HG02610 (cell line): Measurements from ENCODE around the gene CYTH1.

Experiments used
- ATAC-seq: cut with Tn5 transposase; IDR thresholded peaks from one replicate; pipeline ENCODE4 v1.9.1; 2021; ENCODE audit warnings: mild to moderate bottlenecking, moderate library complexity; ENCODE audit not compliant: unreplicated experiment

Gene CYTH1

DNA sequence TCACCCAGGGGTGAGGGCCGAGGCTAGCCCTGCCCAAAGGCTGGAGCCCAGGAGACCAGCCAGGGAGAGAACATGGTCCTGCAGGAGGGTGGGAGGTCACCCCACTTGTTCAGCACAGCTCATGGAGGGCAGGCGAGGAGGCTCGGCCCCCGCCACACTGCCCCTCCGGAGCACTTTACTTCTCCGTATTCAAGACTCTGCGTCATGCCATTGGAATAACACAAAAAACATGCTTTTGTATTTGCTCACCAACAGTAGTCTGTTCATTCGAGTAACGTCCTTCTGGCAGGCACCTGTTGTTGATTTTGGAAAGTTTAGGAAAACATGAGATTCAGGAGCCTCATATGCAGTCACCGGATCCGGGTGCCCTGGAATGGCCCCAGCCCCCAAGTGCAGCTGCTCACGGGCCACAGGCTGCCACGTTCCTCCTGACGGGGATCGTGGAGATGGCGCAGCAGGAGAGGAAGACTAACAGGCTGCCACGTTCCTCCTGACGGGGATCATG is 123.7 kb downstream of the CYTH1 start:
- ATAC-seq, result no peak

DNA sequence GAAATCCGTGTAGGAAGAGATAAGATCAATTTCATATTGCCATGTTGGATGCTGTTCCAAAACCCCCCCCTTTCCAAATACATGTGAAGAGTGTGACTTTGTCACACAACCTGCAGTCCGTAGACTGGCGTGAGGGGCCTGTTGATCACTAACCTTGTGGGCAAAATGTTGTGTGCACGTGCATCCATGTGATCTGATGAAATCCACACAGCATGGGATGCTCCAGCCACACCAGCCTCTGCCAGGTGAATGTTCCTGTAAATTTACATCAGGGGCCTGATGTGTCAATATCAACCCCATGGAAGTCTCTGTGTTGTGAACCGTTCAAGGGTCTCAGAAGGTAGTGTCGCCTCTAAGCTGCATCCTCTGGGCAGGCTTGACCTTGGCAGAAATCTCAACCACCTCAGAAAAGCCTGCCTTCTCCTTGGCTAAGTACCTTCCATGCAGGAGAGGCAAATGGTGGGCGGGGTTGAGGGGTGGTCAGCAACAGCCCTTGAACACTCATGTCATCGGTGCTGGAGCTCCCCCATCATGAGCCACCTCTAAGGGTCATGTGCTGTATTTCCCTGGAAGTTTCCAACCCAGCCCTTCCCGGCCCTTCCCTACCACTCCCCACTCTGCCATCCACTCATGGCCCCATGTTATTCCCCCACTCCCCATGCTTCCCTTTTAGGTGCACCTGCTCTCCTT is 126.7 kb downstream of the CYTH1 start:
- ATAC-seq, result no peak

- no peak for ATAC-seq
Measured at GRCh38 chr17:78654325-78654724, 127.7 kb downstream of the CYTH1 start.

DNA sequence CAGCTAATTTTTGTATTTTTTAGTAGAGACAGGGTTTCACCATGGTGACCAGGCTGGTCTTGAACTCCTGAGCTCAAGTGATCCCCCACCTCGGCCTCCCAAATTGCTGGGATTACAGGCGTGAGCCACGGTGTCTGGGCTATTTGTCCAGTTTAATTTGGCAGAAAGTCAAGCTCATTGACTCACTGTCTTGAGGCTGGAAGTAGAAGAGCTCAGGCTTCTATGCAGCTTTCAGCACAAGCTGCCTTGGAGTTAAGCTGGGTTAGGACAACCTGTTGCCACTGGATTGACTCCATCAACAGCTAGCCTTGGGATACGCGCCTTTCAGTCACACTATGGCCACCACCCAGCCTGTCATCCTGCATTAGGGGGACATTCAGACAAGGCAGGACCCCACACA is 128.7 kb downstream of the CYTH1 start:
- ATAC-seq, result no peak

DNA sequence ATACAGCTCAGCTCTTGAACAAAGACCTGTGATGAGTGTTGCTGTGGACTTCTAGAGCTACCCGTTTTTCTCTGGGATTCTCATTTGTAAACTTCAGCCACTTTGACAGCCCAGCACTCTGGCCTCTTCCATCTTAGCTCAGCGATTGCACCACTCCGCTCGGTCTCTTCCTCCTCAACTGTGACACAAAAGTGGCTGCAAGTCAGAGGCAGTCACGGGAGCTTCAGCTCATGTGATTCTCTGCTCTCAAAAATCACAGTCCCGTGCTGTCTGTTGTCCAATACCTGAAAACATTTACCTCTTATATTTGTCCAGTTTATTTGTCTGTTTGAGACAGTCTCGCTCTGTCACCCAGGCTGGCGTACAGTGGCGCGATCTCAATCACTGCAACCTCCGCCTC is 129.2 kb downstream of the CYTH1 start:
- no peak for ATAC-seq

DNA sequence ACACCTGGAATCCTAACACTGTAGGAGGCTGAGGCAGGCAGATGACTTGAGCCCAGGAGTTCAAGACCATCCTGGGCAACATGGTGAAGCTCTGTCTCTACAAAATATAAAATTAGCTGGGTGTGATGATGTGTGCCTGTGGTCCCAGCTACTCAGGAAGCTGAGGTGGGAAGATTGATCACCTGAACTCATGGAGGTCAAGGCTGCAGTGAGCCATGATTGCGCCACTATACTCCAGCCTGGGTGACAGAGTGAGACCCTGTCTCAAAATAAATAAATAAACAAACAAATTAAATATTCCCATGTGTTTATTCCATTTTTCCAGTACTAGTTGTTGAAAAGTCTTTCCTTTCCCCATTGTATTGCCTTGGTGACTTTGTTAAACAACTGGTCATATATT is 130.0 kb downstream of the CYTH1 start:
- ATAC-seq, result no peak

DNA sequence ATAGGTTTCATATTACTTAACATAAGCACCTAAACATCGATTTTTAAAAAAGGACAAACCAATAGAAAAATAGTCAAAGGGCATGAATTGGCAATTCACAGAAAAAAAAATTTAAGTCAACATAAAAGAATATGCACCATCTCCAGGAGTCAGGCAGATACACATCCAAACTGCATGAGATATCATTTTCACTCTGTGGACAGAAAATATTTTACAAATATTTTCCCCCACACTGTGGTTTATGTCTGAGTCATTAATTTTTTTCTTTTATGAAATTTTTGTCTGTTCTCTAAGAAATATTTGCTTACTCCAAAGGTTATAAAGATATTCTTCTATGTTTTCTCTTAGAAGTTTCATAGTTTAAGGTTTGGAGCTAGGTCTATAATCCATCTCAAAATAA is 130.5 kb downstream of the CYTH1 start:
- no peak for ATAC-seq

DNA sequence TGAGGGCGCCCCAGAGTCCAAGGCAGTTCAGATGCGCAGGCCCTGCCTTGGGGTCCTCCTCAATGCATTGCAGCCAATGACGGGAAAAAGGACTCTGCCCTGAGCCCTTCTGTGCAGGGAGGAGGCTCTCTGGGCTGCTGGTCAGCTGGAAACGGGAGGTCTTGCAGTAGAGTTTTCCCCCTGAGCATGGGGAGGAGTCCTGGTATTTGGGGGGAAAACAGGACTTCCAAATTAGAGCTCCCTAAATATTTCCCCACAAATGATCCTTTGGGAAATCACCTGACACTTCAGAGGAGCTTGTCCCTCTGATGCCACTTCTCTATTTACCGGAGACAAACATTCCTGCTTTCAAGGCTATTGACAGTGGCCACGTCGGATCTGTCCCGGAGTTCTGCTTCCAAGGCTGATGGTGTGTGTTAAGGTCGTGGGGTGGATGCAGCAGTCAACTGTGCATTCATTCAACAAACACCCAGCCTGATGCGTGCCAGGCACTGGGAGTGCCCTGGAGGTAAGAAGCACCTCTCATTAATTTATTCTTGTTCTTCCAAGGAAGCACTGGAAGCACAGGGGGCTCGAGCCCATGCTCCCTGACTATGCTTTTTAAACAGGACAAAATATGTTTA is 131.9 kb downstream of the CYTH1 start:
- ATAC-seq, result no peak

DNA sequence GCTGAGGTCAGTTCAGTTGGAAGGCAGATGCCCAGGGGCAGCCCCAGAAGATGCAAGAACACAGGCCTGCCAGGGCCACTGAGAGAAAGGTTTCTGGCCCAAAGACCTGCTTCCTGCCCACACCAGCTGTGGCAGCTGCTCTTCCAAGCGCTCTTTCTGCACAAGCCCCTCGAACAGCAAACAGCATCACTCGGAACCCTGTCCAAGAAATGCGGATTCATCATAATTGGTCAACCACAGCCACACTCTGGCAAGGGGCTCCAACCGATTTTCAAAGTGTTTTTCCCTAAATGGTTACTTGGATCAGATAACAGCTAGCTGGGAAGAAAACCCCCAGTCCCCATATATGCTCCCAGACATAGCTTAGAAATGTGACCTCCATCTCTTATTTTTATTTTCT is 133.8 kb downstream of the CYTH1 start:
- no peak for ATAC-seq

- no peak for ATAC-seq
Measured at GRCh38 chr17:78647032-78647431, 135.0 kb downstream of the CYTH1 start.

- no peak for ATAC-seq
Measured at GRCh38 chr17:78645421-78646295, 136.4 kb downstream of the CYTH1 start.

DNA sequence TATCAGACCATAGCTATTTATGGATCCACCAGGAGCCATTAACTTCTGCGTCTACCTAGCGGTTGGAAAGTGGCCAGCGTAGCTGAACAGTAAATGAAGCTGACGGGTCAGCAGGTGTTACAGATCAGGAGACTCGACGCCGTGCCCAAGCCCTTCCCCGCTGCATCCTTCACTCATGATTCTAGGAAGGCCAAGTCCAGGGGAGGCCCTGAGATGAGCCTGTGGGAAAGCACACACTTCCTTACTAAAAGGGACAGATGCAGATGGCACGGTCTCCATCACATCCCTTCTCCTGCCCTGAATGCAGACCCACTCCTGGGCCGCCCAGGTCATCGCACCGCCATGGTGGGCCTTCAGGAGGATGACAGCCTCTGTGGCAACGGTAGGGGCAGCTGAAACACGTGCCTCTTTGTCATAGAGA is 137.1 kb downstream of the CYTH1 start:
- ATAC-seq, result no peak

DNA sequence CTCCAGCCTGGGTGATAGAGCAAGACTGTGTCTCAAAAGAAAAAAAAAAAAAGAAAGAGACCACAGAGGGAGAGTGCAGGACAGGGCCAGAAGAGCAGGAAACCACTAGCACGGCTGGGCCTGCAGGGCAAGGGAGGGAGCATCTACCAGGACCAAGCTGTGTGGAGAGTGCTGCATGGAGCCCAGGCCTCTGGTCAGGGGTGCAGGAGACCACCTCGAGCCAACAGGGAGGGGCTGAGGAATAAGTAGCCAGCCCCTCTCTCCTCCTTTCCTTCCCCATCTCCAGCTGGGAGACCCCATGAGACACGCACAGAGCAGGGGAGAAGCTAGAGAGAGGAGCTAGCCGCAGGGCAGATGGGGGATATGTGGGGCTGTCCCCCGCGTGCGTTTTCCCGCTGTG is 137.8 kb downstream of the CYTH1 start:
- ATAC-seq, result no peak

- no peak for ATAC-seq
Measured at GRCh38 chr17:78643326-78643725, 138.7 kb downstream of the CYTH1 start.

GRCh38 chr17:78642707-78643106 is 139.4 kb downstream of the CYTH1 start:
- ATAC-seq, result no peak

DNA sequence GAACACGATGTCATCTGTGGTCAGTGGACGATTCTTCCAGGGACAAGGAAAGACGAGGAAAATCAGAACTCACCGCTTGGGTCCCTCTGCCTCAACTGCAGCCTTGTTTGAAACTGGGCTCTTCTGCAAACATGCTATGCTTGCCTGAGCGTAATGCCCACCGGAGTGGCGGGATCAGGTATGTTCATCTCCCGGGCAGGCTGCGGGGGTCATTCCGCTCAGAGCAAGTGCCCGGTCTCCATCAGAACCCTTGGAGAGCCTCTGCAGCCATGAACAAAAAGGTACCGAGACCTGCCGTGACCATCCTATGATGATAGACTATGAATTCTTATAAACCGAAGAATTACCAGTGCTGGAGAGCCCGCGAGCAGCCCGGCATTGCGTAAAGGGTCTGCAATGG is 140.4 kb downstream of the CYTH1 start:
- no peak for ATAC-seq

GRCh38 chr17:78641243-78641642 is 140.8 kb downstream of the CYTH1 start:
- no peak for ATAC-seq

DNA sequence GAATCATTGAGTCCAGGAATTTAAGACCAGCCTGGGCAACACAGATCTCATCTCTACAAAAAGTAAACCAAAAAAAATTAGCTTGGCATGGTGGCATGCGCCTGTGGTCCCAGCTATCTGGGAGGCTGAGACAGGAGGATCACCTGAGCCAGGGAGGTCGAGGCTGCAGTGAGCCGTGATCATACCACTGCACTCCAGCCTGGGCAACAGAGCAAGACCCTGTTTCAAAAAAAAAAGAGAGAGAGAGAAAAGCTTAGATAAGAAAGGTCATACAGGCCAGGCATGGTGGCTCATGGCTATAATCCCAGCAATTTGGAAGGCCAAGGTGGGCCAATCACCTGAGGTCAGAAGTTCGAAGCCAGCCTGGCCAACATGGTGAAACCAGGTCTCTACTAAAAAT is 141.4 kb downstream of the CYTH1 start:
- ATAC-seq, result no peak

DNA sequence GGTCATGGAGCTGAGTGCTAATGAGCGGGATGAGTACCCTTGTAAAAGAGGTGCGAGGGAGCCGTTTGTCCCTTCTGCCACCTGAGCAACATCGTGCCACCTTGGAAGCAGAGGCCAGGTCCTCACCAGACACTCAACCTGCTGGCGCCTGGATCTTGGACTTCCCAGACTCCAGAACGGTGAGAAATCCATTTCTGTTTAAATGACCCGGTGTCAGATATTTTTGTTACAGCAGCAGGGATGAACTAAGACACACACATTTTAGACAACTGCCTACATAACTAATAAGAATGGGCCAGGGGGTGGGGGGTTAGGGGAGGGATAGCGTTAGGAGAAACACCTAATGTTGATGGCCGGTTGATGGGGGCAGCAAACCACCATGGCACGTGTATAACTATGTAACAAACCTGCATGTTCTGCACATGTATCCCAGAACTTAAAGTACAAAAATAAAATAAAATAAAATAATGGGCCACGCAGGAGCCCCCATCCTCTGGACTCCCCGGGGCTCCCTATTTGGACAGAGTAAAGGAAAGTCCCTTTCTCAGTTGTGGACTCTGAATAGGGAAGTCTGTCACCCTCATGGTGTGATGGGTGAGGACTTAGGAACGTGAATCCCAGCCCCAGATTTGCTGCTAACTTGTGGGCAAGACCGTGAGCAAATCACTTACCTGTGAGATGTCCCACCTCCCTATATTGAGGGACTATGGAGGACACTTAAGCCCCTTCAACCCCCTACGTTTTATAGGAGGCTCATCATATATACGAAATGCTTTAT is 144.2 kb downstream of the CYTH1 start:
- no peak for ATAC-seq

- ATAC-seq, result no peak
Measured at GRCh38 chr17:78637146-78637545, 144.9 kb downstream of the CYTH1 start.

GRCh38 chr17:78634154-78634553 is 147.9 kb downstream of the CYTH1 start:
- no peak for ATAC-seq
